Measurements from ENCODE around the gene GDPD5. TPM values are rescaled to one million over a fixed set of nuclear protein-coding genes. Genes with fewer than 3 reads are reported as not detected.

GDPD5 gene
- total and polyA plus RNA-seq, 10 of the 15 experiments (the other 5 are each of a cell fraction or from before 2014, with no cell fraction given), result 0.10 to 30.0 (median 6.7) TPM

GRCh38 chr11:75428989-75429640 is 96.6 kb downstream of the GDPD5 start:
- TF ChIP-seq MTA3 (IDR thresholded peaks at IDR 0.05; ENCODE audit: borderline replicate concordance, low read length) (no peak), YBX1 (IDR thresholded peaks at IDR 0.05) (no peak), EP300 (IDR thresholded peaks at IDR 0.05; ENCODE audit: borderline replicate concordance in 1 of 2, control insufficient read depth in 1 of 2, low read depth in 2 of 2, low read length in 2 of 2) (no peak), NFYB (IDR thresholded peaks at IDR 0.05; ENCODE audit: insufficient read depth, low read depth, low read length) (no peak), ASH2L (IDR thresholded peaks at IDR 0.05; ENCODE audit: borderline replicate concordance, low read depth) (no peak), HCFC1 (IDR thresholded peaks at IDR 0.05; ENCODE audit: low read length) (no peak), NFYA (IDR thresholded peaks at IDR 0.05; ENCODE audit: borderline replicate concordance, low read depth, low read length) (no peak), NRF1 (conservative IDR thresholded peaks at IDR 0.05; ENCODE audit: low read depth, low read length) (no peak), ZNF274 (IDR thresholded peaks at IDR 0.05; ENCODE audit: insufficient read depth, insufficient read length) (no peak), CREB1 (IDR thresholded peaks at IDR 0.05; ENCODE audit: low read depth) (no peak)
- in situ Hi-C loops (cut with MboI), result no loop called here
- Histone ChIP-seq H3K79me2 (ENCODE audit: control insufficient read depth, insufficient read depth, low read length) (no peaks in the 10 kb centered on the region), H3K4me1 (ENCODE audit: control insufficient read depth, insufficient read depth, low read length) (no peaks in the 10 kb centered on the region), H2AFZ (ENCODE audit: control insufficient read depth, low read depth, low read length) (no peak overlapping the region), H3K9ac (ENCODE audit: control insufficient read depth, insufficient read depth, low read length) (no peak overlapping the region), H3K36me3 (ENCODE audit: control insufficient read depth in 2 of 2, insufficient read depth in 2 of 2, low read length in 1 of 2) (no peaks in the 10 kb centered on the region; a peak in 1 of 4 replicates), H3K4me2 (ENCODE audit: control insufficient read depth, insufficient read depth) (0 out of 2 replicates have a peak overlapping the region, but pooled peaks have one; percentile 30), H3K4me3 (no peak overlapping the region), H4K20me1 (ENCODE audit: control insufficient read depth, insufficient read depth) (no peaks in the 10 kb centered on the region; the same call in 1 of the 2 replicates), H3K27ac (ENCODE audit: control insufficient read depth, insufficient read depth) (no peak overlapping the region), H3K9me3 (replicated peaks; ENCODE audit: control insufficient read depth, insufficient read depth, low read length) (peaks cover 2% of the 10 kb centered on the region; the same call in 1 of the 3 replicates), H3K27me3 (replicated peaks in 1 of 2; ENCODE audit: control insufficient read depth in 2 of 2, insufficient read depth in 2 of 2, low read length in 1 of 2) (peaks cover 4 to 14% of the 10 kb centered on the region in 2 experiments)
- ATAC-seq (no peak), DNase-seq (ENCODE audit: low read depth, low spot score) (no peak), FAIRE-seq (no peak)
- intact Hi-C loops (cut with micrococcal nuclease; ENCODE audit: unreplicated experiment), result no loop called here
- ChIA-PET CTCF (no interaction called here), RAD21 (ENCODE audit: unreplicated experiment) (no interaction called here), POLR2A (no interaction called here), SMC1A (ENCODE audit: uncharacterized antibody, unreplicated experiment) (interaction anchor here (0.6 kb wide), 1 partner anchor 74 kb away, joined by 3 read pairs; no protein-coding TSS in a partner anchor)
- BruUV-seq (replicated peaks), result no TSS peak
- 95% methylated on average over 16 of the region's 16 CpGs for WGBS (ENCODE audit: insufficient coverage, insufficient replicate concordance, low lambda C conversion rate, missing lambda C conversion rate)
